Breast epithelium (tissue), 4 donors: ENCODE data around the gene CPN2. TPM values are rescaled to one million over a fixed set of nuclear protein-coding genes. Genes with fewer than 3 reads are reported as not detected.

Experiments used
- DNase-seq, 2 donors: peaks; one replicate each; pipeline ENCODE4 v3.0.0-alpha.2; 2019; ENCODE audit warnings: low spot score in 2 of 2
- H3K27ac ChIP-seq, 2 donors: fragments of 200-600 bp; sonication (generic) in 1 of 2; one replicate each; pipeline ENCODE4 v1.5.1; 2016 to 2019; ENCODE audit warnings: mild to moderate bottlenecking in 1 of 2
- H3K27me3 ChIP-seq, 2 donors: fragments of 200-600 bp; sonication (generic) in 1 of 2; one replicate each; pipeline versions ENCODE4 v1.5.1 to v1.6.0; 2017 to 2019; ENCODE audit warnings: control low read depth in 1 of 2, mild to moderate bottlenecking in 1 of 2
- H3K36me3 ChIP-seq: fragments of 200-600 bp; one replicate; pipeline ENCODE4 v1.5.1; 2019
- H3K4me1 ChIP-seq, 2 donors: fragments of 200-600 bp; sonication (generic); one replicate each; pipeline ENCODE4 v1.5.1; 2016 to 2019; ENCODE audit warnings: control low read depth in 1 of 2
- H3K4me3 ChIP-seq, 3 donors: fragments of 200-600 bp; sonication (generic); 1 replicate in 2 of 3; 2 replicates in 1 of 3; pipeline ENCODE4 v1.5.1; 2016 to 2019; ENCODE audit warnings: mild to moderate bottlenecking in 3 of 3, moderate library complexity in 2 of 3
- H3K9me3 ChIP-seq, 2 donors: fragments of 200-600 bp; sonication (generic) in 1 of 2; one replicate each; pipeline ENCODE4 v1.5.1; 2016 to 2019; ENCODE audit warnings: control low read depth in 1 of 2
- CTCF ChIP-seq, 3 donors: fragments of 450-650 bp; IDR thresholded peaks; one replicate each; pipeline ENCODE4 v1.5.1; 2016 to 2017; ENCODE audit warnings: antibody characterized with exemption in 3 of 3, mild to moderate bottlenecking in 3 of 3, moderate library complexity in 3 of 3
- POLR2A ChIP-seq: fragments of 450-650 bp; IDR thresholded peaks from one replicate; pipeline ENCODE4 v1.6.1; 2016; ENCODE audit warnings: antibody characterized with exemption, mild to moderate bottlenecking, moderate library complexity
- POLR2AphosphoS5 ChIP-seq, 3 donors: sonication (generic); formaldehyde crosslinking; IDR thresholded peaks; one replicate each; pipeline ENCODE4 v1.6.1; 2017; ENCODE audit warnings: antibody characterized with exemption in 3 of 3
- intact Hi-C: fragments of 100-400 bp; cut with DNase I; formaldehyde crosslinking; loops from one replicate; pipeline ENCODE4 v1.15.1; 2023; ENCODE audit warnings: low total_unique reads
- total RNA-seq, 3 donors: library from RNA; depleted of rRNA; stranded (reverse); fragments of >200 nt; gene quantifications; one replicate each; pipeline ENCODE4 v1.1.0, GENCODE V29; 2016

CPN2 gene
- total RNA-seq, 3 donors from 2014 or later, result 0.16 TPM; not detected in 2

- no peak for TF ChIP-seq POLR2A
- no peak for TF ChIP-seq CTCF (IDR thresholded peaks at IDR 0.05)
- TF ChIP-seq POLR2AphosphoS5 (IDR thresholded peaks at IDR 0.05), result no peak
- Histone ChIP-seq H3K4me3 (no peak overlapping the region), H3K27ac (no peak overlapping the region), H3K36me3 (no peaks in the 10 kb centered on the region), H3K9me3 (no peaks in the 10 kb centered on the region), H3K27me3 (peaks cover 0 to 3% of the 10 kb centered on the region in 2 donors), H3K4me1 (no peaks in the 10 kb centered on the region)
- no peak for DNase-seq
- intact Hi-C loops, result no loop called here
These were observed 26.6 kb upstream of the CPN2 start for GRCh38 chr3:194377708-194378107.

GRCh38 chr3:194376241-194376560, 25.1 kb upstream of the CPN2 start:
- H3K4me3 ChIP-seq, result no peak overlapping the region
- peaks cover 0 to 3% of the 10 kb centered on the region in 2 donors for H3K27me3 ChIP-seq
- H3K4me1 ChIP-seq, result no peaks in the 10 kb centered on the region
- no peaks in the 10 kb centered on the region for H3K9me3 ChIP-seq
- DNase-seq, result no peak
- TF ChIP-seq POLR2AphosphoS5 (IDR thresholded peaks at IDR 0.05) (no peak), POLR2A (no peak), CTCF (IDR thresholded peaks at IDR 0.05) (no peak)
- intact Hi-C loops, result no loop called here
- no peaks in the 10 kb centered on the region for H3K36me3 ChIP-seq
- no peak overlapping the region for H3K27ac ChIP-seq

- DNase-seq, result no peak
- Histone ChIP-seq H3K27me3 (peaks cover 0 to 3% of the 10 kb centered on the region in 2 donors), H3K9me3 (no peaks in the 10 kb centered on the region), H3K27ac (no peak overlapping the region), H3K4me1 (no peaks in the 10 kb centered on the region), H3K4me3 (no peak overlapping the region), H3K36me3 (no peaks in the 10 kb centered on the region)
- TF ChIP-seq POLR2AphosphoS5 (IDR thresholded peaks at IDR 0.05), result no peak
- TF ChIP-seq CTCF (IDR thresholded peaks at IDR 0.05), result no peak
- no peak for TF ChIP-seq POLR2A
- intact Hi-C loops, result no loop called here
These were observed 24.5 kb upstream of the CPN2 start for GRCh38 chr3:194375473-194376240.

GRCh38 chr3:194374935-194375334, 23.8 kb upstream of the CPN2 start:
- intact Hi-C loops, result no loop called here
- Histone ChIP-seq H3K36me3 (no peaks in the 10 kb centered on the region), H3K4me3 (no peak overlapping the region), H3K27ac (no peak overlapping the region), H3K27me3 (peaks cover 0 to 2% of the 10 kb centered on the region in 2 donors), H3K9me3 (no peaks in the 10 kb centered on the region), H3K4me1 (no peaks in the 10 kb centered on the region)
- DNase-seq, result no peak
- TF ChIP-seq POLR2AphosphoS5 (IDR thresholded peaks at IDR 0.05) (no peak), POLR2A (no peak), CTCF (IDR thresholded peaks at IDR 0.05) (no peak)

- TF ChIP-seq CTCF (IDR thresholded peaks at IDR 0.05), result no peak
- TF ChIP-seq POLR2A, result no peak
- intact Hi-C loops, result no loop called here
- H3K4me3 ChIP-seq, result no peak overlapping the region
- no peaks in the 10 kb centered on the region for H3K9me3 ChIP-seq
- H3K27ac ChIP-seq, result no peak overlapping the region
- H3K4me1 ChIP-seq, result no peaks in the 10 kb centered on the region
- H3K36me3 ChIP-seq, result no peaks in the 10 kb centered on the region
- DNase-seq, result no peak
- peaks cover 0 to 7% of the 10 kb centered on the region in 2 donors for H3K27me3 ChIP-seq
These were observed 22.8 kb upstream of the CPN2 start for GRCh38 chr3:194373899-194374298.
